Astrocyte of the spinal cord (primary cell): ENCODE results near the gene DSTYK.
A peak's percentile ranks its signal among the peaks of the same experiment; 100 is the strongest.

ENCODE experiments used
- DNase-seq: peaks from one replicate; pipeline ENCODE4 v3.0.0; 2011; ENCODE audit warnings: low read depth, low spot score
- H3K4me3 ChIP-seq: 2 replicates; pipeline ENCODE4 v1.5.1; 2011; ENCODE audit warnings: low read depth, mild to moderate bottlenecking, low read length, moderate library complexity
- CTCF ChIP-seq: IDR thresholded peaks from 2 replicates; pipeline ENCODE4 v1.5.1; 2012; ENCODE audit warnings: low read depth, mild to moderate bottlenecking, low read length, inconsistent platforms
- in situ Hi-C: cut with HindIII; loops from 2 replicates; pipeline ENCODE4 v1.10.0; 2017; ENCODE audit warnings: low sequenced_read_pairs

DSTYK gene

DNA sequence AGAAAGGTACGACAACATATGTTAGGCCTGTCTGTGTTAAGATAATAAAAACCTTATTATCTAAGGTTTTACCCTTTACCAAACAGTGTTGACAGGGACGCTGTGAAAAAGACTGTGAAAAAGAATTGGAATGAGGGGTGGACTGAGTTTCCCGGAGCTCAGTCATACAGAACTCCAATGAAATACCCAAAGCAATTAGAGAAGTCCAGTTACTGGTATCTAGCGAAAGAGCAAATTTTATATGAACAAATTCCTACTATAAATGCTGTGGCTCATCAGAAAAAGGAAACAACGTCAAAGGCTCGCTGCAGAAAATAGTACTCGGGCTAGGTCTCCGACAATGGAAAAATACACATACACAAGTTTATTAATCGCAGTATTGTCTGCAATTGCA lies 89.0 kb downstream of the DSTYK start:
- no peak for TF ChIP-seq CTCF
- H3K4me3 ChIP-seq: peak overlapping the region; percentile 97
- in situ Hi-C loops: no loop called here
- no peak for DNase-seq

DNA sequence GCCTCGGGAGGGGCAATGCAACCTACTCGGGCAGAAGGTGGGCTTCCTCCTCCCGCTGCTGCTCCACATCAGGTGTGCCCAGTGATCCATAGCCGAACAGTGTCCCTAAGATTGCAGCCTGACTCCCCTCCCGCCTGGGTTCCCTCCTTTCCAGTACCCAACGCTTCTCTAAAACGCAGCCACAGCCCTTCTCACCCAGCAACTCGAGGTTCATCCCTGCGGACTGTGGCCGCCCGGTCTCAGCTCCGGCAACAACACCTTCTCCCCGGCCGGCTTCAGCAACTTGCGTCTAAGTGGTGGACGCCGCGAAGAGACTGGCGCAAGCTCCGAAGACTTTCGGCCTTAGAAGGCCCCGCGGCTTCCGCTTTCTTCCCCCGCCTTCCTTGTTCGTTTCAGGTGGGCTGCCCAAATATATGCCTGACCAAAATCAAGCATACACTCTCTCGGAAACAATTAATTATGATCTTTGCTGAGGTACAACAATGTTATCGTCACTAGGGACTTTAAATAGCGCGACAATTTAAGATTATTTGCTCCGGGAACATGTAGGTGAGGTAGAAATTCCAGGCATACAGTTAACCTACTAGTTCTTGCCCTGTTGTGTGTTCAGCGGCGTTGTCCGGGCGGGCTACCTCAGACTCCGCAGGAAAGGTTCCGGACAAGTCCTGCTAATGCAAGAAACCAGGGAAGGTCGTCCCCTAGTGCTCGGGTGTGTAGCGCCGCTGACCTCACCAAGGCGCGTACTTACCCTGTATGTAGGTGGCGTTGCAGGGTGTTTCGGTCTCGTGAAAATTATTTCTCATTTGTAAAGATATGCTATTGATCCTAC lies 89.6 kb downstream of the DSTYK start, which contains the start of gene RBBP5:
TSS of gene RBBP5 (minus strand) at position 319 of the 829 bp plus-strand sequence. CDS start at position 214, 105 bp downstream.
- DNase-seq: peak; percentile 99
- peak within 1 kb of the TSS; percentile 97 for H3K4me3 ChIP-seq
- in situ Hi-C loops: no loop called here
- peak; percentile 84 for TF ChIP-seq CTCF

- H3K4me3 ChIP-seq: no peak overlapping the region
- no peak for TF ChIP-seq CTCF
- in situ Hi-C loops: no loop called here
- no peak for DNase-seq
Observed at GRCh38 chr1:205118752-205119151, 92.8 kb downstream of the DSTYK start.

DNA sequence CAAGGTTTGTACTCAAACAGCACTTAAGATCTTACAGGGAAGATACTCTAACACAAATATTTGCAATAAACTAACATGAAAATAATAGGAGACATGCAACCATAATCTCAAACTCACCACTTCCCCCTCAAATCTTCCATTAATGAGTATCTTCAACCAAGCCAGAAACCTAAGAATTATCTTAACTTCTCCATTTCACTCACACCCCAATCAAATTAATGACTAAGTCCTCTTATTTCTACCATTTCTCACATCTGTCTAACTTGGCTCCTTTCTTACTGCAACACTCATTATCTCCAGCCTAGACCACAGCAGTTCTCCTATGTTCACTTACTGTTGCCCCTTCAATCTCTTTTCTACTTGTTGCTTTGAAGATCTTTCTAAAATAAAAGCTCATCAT lies 100.1 kb downstream of the DSTYK start:
- in situ Hi-C loops: no loop called here
- no peak for DNase-seq
- no peak for TF ChIP-seq CTCF
- no peak overlapping the region for H3K4me3 ChIP-seq

GRCh38 chr1:205109711-205110110 lies 101.8 kb downstream of the DSTYK start:
- in situ Hi-C loops: no loop called here
- no peak for TF ChIP-seq CTCF
- no peak overlapping the region for H3K4me3 ChIP-seq
- DNase-seq: no peak

- TF ChIP-seq CTCF: no peak
- in situ Hi-C loops: no loop called here
- no peak for DNase-seq
- no peak overlapping the region for H3K4me3 ChIP-seq
Observed at GRCh38 chr1:205109269-205109668, 102.2 kb downstream of the DSTYK start.
